Bronchus fibroblast of lung (primary cell): Measurements from ENCODE around the gene CERS6. TPM values are rescaled to one million over a fixed set of nuclear protein-coding genes. Genes with fewer than 3 reads are reported as not detected.

ENCODE experiments used
- total RNA-seq: library from RNA; depleted of rRNA; stranded (reverse); fragments of >200 nt; gene quantifications from 2 replicates; pipeline ENCODE4 v1.2.3, GENCODE V29; 2015

The CERS6 gene, protein sequence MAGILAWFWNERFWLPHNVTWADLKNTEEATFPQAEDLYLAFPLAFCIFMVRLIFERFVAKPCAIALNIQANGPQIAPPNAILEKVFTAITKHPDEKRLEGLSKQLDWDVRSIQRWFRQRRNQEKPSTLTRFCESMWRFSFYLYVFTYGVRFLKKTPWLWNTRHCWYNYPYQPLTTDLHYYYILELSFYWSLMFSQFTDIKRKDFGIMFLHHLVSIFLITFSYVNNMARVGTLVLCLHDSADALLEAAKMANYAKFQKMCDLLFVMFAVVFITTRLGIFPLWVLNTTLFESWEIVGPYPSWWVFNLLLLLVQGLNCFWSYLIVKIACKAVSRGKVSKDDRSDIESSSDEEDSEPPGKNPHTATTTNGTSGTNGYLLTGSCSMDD
- total RNA-seq, result 10.1 and 11.4 TPM in 2 replicates

DNA sequence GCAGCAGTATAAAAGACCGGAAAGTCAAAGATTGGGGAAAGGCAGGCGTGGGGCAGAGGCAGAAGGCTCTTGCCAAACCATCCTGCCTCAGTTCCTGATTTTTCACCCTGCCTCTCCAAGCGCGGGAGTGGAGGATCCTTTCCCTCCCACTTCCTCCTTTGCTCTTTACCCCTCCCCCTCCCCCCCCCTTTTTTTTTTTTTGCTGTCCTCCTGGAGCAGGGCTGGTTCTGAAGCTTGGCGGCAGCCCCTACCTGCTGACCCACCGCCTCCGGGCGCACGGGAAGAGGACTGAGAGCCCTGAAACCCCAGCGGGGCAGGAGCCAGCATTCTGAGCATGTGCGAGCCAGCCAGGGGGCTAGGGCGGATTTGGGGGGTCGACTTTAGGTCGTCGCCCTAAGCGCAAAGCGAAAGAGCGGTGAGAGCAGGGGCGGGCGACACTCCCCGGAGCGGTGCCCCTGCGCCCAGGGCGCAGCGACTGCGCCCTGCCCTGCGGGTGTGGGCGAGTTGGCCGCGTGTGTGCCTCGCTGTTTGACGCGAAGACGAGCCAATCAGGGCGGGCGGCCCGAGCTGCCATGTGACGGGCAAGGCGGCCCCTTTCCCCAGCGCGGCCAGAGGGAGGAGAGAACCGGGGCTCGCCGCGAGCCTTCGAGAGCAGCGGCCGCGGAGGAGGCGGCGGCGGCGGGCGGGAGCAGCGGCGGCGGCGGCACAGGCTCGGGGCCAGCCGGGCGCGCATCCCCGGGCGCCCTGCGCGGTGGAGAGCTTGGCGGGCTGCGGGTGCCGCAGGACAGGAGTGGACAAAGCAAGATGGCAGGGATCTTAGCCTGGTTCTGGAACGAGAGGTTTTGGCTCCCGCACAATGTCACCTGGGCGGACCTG lies at the start of gene CERS6:
Gene CERS6 (plus strand): TSS at position 628 of the 876 bp plus-strand sequence. CDS start 177 bp downstream, at position 805.

DNA sequence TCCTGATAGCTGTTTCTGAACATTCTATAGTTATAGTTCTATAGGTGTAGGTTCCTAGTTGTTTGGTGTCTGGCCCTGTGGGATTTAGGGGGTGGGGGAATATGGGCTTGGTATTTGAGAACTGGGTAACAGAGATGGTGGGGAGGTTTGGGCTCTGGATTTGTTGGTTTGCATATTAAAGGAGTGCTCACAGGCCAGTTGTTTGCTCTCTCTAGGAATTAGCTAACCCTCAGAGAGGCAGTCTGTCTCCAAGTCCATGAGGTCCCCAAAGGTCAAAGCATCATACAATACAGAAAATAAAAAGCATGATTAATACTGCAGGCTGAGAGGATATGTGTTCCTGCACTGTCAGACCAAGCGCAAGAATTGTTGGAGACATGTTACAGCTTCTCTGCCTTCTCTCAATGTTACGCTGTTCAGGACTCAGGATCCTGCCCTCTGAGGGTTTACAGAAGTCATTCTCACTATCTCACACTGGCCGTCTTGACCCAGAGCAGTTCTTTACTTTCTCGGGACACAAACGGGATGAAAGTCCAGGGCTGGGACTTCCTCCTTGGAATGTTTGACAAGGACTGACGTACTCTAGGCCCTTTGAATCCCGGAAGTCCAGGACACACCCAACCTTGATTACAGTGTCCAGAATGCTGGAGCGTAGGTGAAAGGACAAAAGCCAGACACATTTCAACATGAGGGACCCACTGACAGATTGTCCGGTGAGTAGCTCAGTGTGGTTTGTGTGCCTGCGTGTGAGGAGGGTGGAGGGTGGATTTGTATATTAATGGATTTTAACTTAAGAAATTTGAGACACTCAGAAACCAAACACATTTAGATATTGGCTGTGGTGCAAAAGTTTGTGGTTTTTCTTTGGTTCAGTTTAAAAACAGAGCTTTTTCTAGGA lies 346.1 kb downstream of the CERS6 start, which contains the start of gene NOSTRIN:
Gene NOSTRIN (plus strand): TSS at position 677 of the 898 bp plus-strand sequence. CDS start 10 bp downstream, at position 687.

Other genes with a start within 250 kb of the CERS6 start
- gene STK39, start 208.7 kb upstream of the CERS6 start, total RNA-seq, result 11.7 and 14.8 TPM in 2 replicates